HG03457 (cell line): ENCODE results near the gene ATP1B1.
"Not testable (repeated sequence)": the region's sequence is repeated elsewhere in the genome, so short reads cannot be mapped to it uniquely, and the experiment has no call there.

Experiments used
- ATAC-seq: cut with Tn5 transposase; IDR thresholded peaks from one replicate; pipeline ENCODE4 v1.9.1; 2021; ENCODE audit warnings: moderate number of reproducible peaks; ENCODE audit not compliant: unreplicated experiment

Gene ATP1B1

GRCh38 chr1:169113613-169114119, 7.2 kb downstream of the ATP1B1 start:
- ATAC-seq: no peak

- ATAC-seq: peak; percentile 56
These were observed 9.5 kb downstream of the ATP1B1 start for GRCh38 chr1:169115891-169116585.

- ATAC-seq: no peak
These were observed 10.5 kb downstream of the ATP1B1 start for GRCh38 chr1:169117014-169117413.

GRCh38 chr1:169117599-169117998, 11.1 kb downstream of the ATP1B1 start:
- ATAC-seq: no peak

GRCh38 chr1:169118227-169118626, 11.7 kb downstream of the ATP1B1 start:
- no peak for ATAC-seq

- no peak for ATAC-seq
These were observed 12.9 kb downstream of the ATP1B1 start for GRCh38 chr1:169119405-169119804.

GRCh38 chr1:169120066-169120465, 13.6 kb downstream of the ATP1B1 start:
- ATAC-seq: no peak

GRCh38 chr1:169121146-169121923, 14.8 kb downstream of the ATP1B1 start:
- no peak for ATAC-seq

- ATAC-seq: no peak
These were observed 16.5 kb downstream of the ATP1B1 start for GRCh38 chr1:169122976-169123375.

- no peak for ATAC-seq
These were observed 18.0 kb downstream of the ATP1B1 start for GRCh38 chr1:169124459-169124858.

GRCh38 chr1:169125597-169125996, 19.1 kb downstream of the ATP1B1 start:
- not testable (repeated sequence) for ATAC-seq

GRCh38 chr1:169126335-169126734, 19.8 kb downstream of the ATP1B1 start:
- no peak for ATAC-seq

- ATAC-seq: no peak
These were observed 20.8 kb downstream of the ATP1B1 start for GRCh38 chr1:169127305-169127704.

GRCh38 chr1:169128562-169128961, 22.1 kb downstream of the ATP1B1 start:
- no peak for ATAC-seq

GRCh38 chr1:169129109-169129784, 22.8 kb downstream of the ATP1B1 start:
- no peak for ATAC-seq

- ATAC-seq: no peak
These were observed 24.2 kb downstream of the ATP1B1 start for GRCh38 chr1:169130683-169131082.

GRCh38 chr1:169132512-169133227, 26.2 kb downstream of the ATP1B1 start:
- no peak for ATAC-seq

- ATAC-seq: no peak
These were observed 26.7 kb downstream of the ATP1B1 start for GRCh38 chr1:169133228-169133576.

GRCh38 chr1:169133801-169134502, 27.5 kb downstream of the ATP1B1 start:
- ATAC-seq: no peak

- no peak for ATAC-seq
These were observed 30.9 kb downstream of the ATP1B1 start for GRCh38 chr1:169137357-169137756.
